Nephron (organoid): Measurements from ENCODE around the gene CACYBP.
A peak's percentile ranks its signal among the peaks of the same experiment; 100 is the strongest.
"Not testable (repeated sequence)": the region's sequence is repeated elsewhere in the genome, so short reads cannot be mapped to it uniquely, and the experiment has no call there.

Source experiments
- H3K27ac Mint-ChIP-seq, 3 experiments: 2 replicates each; pipeline ENCODE4 v1.8.0; 2020; ENCODE audit warnings: mixed read lengths in 3 of 3, mild to moderate bottlenecking in 2 of 3, moderate library complexity in 1 of 3
- H3K27me3 Mint-ChIP-seq: 2 replicates; pipeline ENCODE4 v1.8.0; 2021; ENCODE audit warnings: low read depth, mild to moderate bottlenecking, moderate library complexity, mixed read lengths
- H3K36me3 Mint-ChIP-seq: 2 replicates; pipeline ENCODE4 v1.8.0; 2020; ENCODE audit warnings: low read depth, mixed read lengths
- H3K4me1 Mint-ChIP-seq: 2 replicates; pipeline ENCODE4 v1.8.0; 2020; ENCODE audit warnings: mixed read lengths
- H3K4me3 Mint-ChIP-seq, 3 experiments: 2 replicates each; pipeline ENCODE4 v1.8.0; 2020; ENCODE audit warnings: mild to moderate bottlenecking in 3 of 3, mixed read lengths in 3 of 3, moderate library complexity in 2 of 3
- H3K9me3 Mint-ChIP-seq: 2 replicates; pipeline ENCODE4 v1.8.0; 2020; ENCODE audit warnings: mixed read lengths
- TF ChIP-seq, protein P1 (sequence below), 3 experiments: fragments of 200-600 bp; sonication (generic); IDR thresholded peaks; one replicate each; pipeline ENCODE4 v1.5.0; 2021; ENCODE audit warnings: antibody characterized with exemption in 3 of 3; ENCODE audit not compliant: unreplicated experiment in 3 of 3

Gene CACYBP

GRCh38 chr1:175023043-175023921 lies 23.5 kb downstream of the CACYBP start, which contains the start of gene MRPS14:
TSS of gene MRPS14 (minus strand) at chr1:175023425. CDS start at chr1:175023408, 17 bp downstream.
- H3K36me3 Mint-ChIP-seq: peaks cover 8% of the 10 kb centered on the region
- peak within 1 kb of the TSS; percentile 45 to 90 (median 85) for H3K27ac Mint-ChIP-seq
- H3K9me3 Mint-ChIP-seq: peaks cover 4% of the 10 kb centered on the region
- peak within 1 kb of the TSS; percentile 91 to 94 (median 93) for H3K4me3 Mint-ChIP-seq
- H3K27me3 Mint-ChIP-seq: no peaks in the 10 kb centered on the region
- TF ChIP-seq, protein P1, sequence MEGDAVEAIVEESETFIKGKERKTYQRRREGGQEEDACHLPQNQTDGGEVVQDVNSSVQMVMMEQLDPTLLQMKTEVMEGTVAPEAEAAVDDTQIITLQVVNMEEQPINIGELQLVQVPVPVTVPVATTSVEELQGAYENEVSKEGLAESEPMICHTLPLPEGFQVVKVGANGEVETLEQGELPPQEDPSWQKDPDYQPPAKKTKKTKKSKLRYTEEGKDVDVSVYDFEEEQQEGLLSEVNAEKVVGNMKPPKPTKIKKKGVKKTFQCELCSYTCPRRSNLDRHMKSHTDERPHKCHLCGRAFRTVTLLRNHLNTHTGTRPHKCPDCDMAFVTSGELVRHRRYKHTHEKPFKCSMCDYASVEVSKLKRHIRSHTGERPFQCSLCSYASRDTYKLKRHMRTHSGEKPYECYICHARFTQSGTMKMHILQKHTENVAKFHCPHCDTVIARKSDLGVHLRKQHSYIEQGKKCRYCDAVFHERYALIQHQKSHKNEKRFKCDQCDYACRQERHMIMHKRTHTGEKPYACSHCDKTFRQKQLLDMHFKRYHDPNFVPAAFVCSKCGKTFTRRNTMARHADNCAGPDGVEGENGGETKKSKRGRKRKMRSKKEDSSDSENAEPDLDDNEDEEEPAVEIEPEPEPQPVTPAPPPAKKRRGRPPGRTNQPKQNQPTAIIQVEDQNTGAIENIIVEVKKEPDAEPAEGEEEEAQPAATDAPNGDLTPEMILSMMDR (IDR thresholded peaks at IDR 0.05; ENCODE audit: unreplicated experiment in 3 of 3): no peak
- H3K4me1 Mint-ChIP-seq: peaks cover 18% of the 10 kb centered on the region

DNA sequence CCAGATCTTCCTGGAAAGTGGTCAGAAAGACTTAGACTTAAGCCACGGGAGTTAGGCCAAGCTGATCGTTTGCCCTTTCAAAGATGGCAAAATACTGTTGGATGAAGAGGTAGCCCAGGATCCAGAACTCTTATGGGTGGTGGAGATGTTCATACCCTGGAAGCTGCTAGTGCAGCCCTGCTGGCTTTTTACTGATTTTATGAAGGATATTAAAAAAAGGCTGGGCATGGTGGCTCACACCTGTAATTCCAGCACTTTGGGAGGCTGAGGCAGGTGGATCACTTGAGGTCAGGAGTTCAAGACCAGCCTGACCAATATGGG lies 24.1 kb downstream of the CACYBP start:
- not testable (repeated sequence) for H3K36me3 Mint-ChIP-seq, H3K9me3 Mint-ChIP-seq, H3K27me3 Mint-ChIP-seq
- H3K27ac Mint-ChIP-seq: peak overlapping the region; percentile 45 to 90 (median 85)
- H3K4me3 Mint-ChIP-seq: peak overlapping the region; percentile 91 to 94 (median 93)
- peaks cover 18% of the 10 kb centered on the region for H3K4me1 Mint-ChIP-seq

GRCh38 chr1:175024773-175025172 lies 25.0 kb downstream of the CACYBP start:
- Mint-ChIP-seq H3K27me3 (no peaks in the 10 kb centered on the region), H3K4me3 (peak overlapping the region; percentile 56 to 82 (median 77)), H3K9me3 (peaks cover 4% of the 10 kb centered on the region), H3K4me1 (peaks cover 23% of the 10 kb centered on the region), H3K27ac (peak overlapping the region; percentile 59 to 82 (median 62)), H3K36me3 (peaks cover 4% of the 10 kb centered on the region)
- TF ChIP-seq, protein P1 (IDR thresholded peaks at IDR 0.05; ENCODE audit: unreplicated experiment in 3 of 3): no peak

GRCh38 chr1:175033953-175034352 lies 34.2 kb downstream of the CACYBP start:
- Mint-ChIP-seq H3K4me3 (no peak overlapping the region), H3K36me3 (no peaks in the 10 kb centered on the region), H3K9me3 (no peaks in the 10 kb centered on the region), H3K27ac (no peak overlapping the region), H3K27me3 (peaks cover 3% of the 10 kb centered on the region), H3K4me1 (peaks cover 8% of the 10 kb centered on the region)
- TF ChIP-seq, protein P1 (IDR thresholded peaks at IDR 0.05; ENCODE audit: unreplicated experiment in 3 of 3): no peak

- Mint-ChIP-seq H3K27me3 (peaks cover 3% of the 10 kb centered on the region), H3K4me3 (no peak overlapping the region), H3K9me3 (no peaks in the 10 kb centered on the region), H3K36me3 (no peaks in the 10 kb centered on the region), H3K27ac (no peak overlapping the region), H3K4me1 (peaks cover 4% of the 10 kb centered on the region)
- TF ChIP-seq, protein P1 (IDR thresholded peaks at IDR 0.05; ENCODE audit: unreplicated experiment in 3 of 3): no peak
These were observed 35.0 kb downstream of the CACYBP start for GRCh38 chr1:175034775-175035174.

- H3K27me3 Mint-ChIP-seq: peaks cover 5% of the 10 kb centered on the region
- TF ChIP-seq, protein P1 (IDR thresholded peaks at IDR 0.05; ENCODE audit: unreplicated experiment in 3 of 3): no peak
- H3K36me3 Mint-ChIP-seq: no peaks in the 10 kb centered on the region
- no peak overlapping the region for H3K4me3 Mint-ChIP-seq
- no peaks in the 10 kb centered on the region for H3K4me1 Mint-ChIP-seq
- no peak overlapping the region for H3K27ac Mint-ChIP-seq
- H3K9me3 Mint-ChIP-seq: no peaks in the 10 kb centered on the region
These were observed 36.1 kb downstream of the CACYBP start for GRCh38 chr1:175035865-175036264.
